Upper lobe of left lung (tissue), 6 donors: ENCODE results near the gene ANKFN1. TPM values are rescaled to one million over a fixed set of nuclear protein-coding genes. Genes with fewer than 3 reads are reported as not detected.
A peak's percentile ranks its signal among the peaks of the same experiment; 100 is the strongest.

Source experiments
- ATAC-seq, 2 donors: fragments of 200-7000 bp; cut with Tn5 transposase; one replicate each; pipeline ENCODE4 v1.9.1; 2022; ENCODE audit warnings: mild to moderate bottlenecking in 2 of 2, moderate library complexity in 2 of 2; ENCODE audit not compliant: low FRiP score in 2 of 2
- DNase-seq, 2 donors: peaks; one replicate each; pipeline ENCODE4 v3.0.0-alpha.2; 2019 to 2020
- H3K27ac ChIP-seq, 4 donors: fragments of 200-600 bp; sonication (generic); one replicate each; pipeline ENCODE4 v1.5.1; 2016 to 2019
- H3K27me3 ChIP-seq, 4 donors: fragments of 200-600 bp; sonication (generic); one replicate each; pipeline ENCODE4 v1.5.1; 2017 to 2019
- H3K36me3 ChIP-seq, 4 donors: fragments of 200-600 bp; sonication (generic); one replicate each; pipeline ENCODE4 v1.5.1; 2016 to 2019
- H3K4me1 ChIP-seq, 4 donors: fragments of 200-600 bp; sonication (generic); one replicate each; pipeline ENCODE4 v1.5.1; 2018 to 2019
- H3K4me3 ChIP-seq, 4 donors: fragments of 200-600 bp; sonication (generic); one replicate each; pipeline ENCODE4 v1.5.1; 2017 to 2019; ENCODE audit warnings: mild to moderate bottlenecking in 2 of 4, moderate library complexity in 1 of 4
- H3K9me3 ChIP-seq, 4 donors: fragments of 200-600 bp; sonication (generic); one replicate each; pipeline ENCODE4 v1.5.1; 2018 to 2019
- EP300 ChIP-seq, 4 donors: sonication (generic); formaldehyde crosslinking; IDR thresholded peaks; one replicate each; pipeline ENCODE4 v1.5.1; 2017; ENCODE audit warnings: antibody characterized with exemption in 4 of 4, control low read depth in 2 of 4
- POLR2A ChIP-seq, 4 donors: fragments of 450-650 bp; IDR thresholded peaks; one replicate each; pipeline ENCODE4 v1.5.1; 2016 to 2017; ENCODE audit warnings: antibody characterized with exemption in 4 of 4, mild to moderate bottlenecking in 2 of 4
- POLR2AphosphoS5 ChIP-seq, 2 donors: sonication (generic); formaldehyde crosslinking; IDR thresholded peaks; one replicate each; pipeline ENCODE4 v1.5.1; 2017; ENCODE audit warnings: antibody characterized with exemption in 2 of 2
- WGBS, 2 donors: methylation state at CpG; one replicate each; pipeline ENCODE4 v1.1.5; 2017 to 2018; 5-methylcytosine and 5-hydroxymethylcytosine counted together
- total RNA-seq, 6 donors: library from RNA; depleted of rRNA in 4 of 6; stranded (reverse); fragments of >200 nt in 4 of 6; gene quantifications; one replicate each; pipeline versions ENCODE4 v1.1.0 to v1.2.1, GENCODE V29; 2016 to 2021
- TF ChIP-seq, protein P1 (sequence below), 6 experiments: fragments of 450-650 bp in 4 of 6; fragments of 200-600 bp in 2 of 6; sonication (generic) in 2 of 6; IDR thresholded peaks; one replicate each; pipeline ENCODE4 v1.5.1; 2016 to 2019; ENCODE audit warnings: antibody characterized with exemption in 6 of 6
- donor health status: DM: no; HTN: no; CAD: no; lungs with moderate emphysema.
- donor health status: DM: no; HTN: yes; CAD: no; lungs with severe emphysema.

Gene ANKFN1
- total RNA-seq, 6 donors from 2014 or later, result 0.55 to 14.4 (median 2.6) TPM

DNA sequence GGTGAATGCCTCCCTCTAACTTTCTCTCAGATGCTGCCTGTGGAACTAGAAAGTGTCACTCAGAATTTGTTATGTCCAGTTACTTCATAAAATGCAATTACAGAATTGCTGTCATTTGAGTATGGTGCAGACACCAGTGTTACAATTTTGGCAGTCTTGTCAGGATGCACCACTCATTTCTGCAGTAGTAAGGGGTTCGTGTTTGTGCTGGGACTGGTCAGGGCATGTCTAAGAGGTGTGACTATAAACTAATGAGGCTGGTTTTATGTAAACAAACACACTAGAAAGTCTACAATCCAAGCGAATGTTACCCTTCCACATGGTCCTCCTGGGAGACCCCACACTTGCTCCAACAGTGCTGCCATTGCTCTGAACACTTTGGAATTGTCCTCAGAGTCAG is 206.2 kb downstream of the ANKFN1 start:
- Histone ChIP-seq H3K27me3 (no peaks in the 10 kb centered on the region), H3K9me3 (no peaks in the 10 kb centered on the region), H3K36me3 (no peaks in the 10 kb centered on the region), H3K4me3 (no peak overlapping the region), H3K4me1 (no peaks in the 10 kb centered on the region), H3K27ac (no peak overlapping the region)
- WGBS, 2 donors, result 51 to 62% methylated on average over 2 of the region's 2 CpGs
- DNase-seq (no peak), ATAC-seq (no peak)
- TF ChIP-seq EP300 (IDR thresholded peaks at IDR 0.05) (no peak), POLR2AphosphoS5 (IDR thresholded peaks at IDR 0.05) (no peak), POLR2A (IDR thresholded peaks at IDR 0.05) (no peak)
- TF ChIP-seq, protein P1, sequence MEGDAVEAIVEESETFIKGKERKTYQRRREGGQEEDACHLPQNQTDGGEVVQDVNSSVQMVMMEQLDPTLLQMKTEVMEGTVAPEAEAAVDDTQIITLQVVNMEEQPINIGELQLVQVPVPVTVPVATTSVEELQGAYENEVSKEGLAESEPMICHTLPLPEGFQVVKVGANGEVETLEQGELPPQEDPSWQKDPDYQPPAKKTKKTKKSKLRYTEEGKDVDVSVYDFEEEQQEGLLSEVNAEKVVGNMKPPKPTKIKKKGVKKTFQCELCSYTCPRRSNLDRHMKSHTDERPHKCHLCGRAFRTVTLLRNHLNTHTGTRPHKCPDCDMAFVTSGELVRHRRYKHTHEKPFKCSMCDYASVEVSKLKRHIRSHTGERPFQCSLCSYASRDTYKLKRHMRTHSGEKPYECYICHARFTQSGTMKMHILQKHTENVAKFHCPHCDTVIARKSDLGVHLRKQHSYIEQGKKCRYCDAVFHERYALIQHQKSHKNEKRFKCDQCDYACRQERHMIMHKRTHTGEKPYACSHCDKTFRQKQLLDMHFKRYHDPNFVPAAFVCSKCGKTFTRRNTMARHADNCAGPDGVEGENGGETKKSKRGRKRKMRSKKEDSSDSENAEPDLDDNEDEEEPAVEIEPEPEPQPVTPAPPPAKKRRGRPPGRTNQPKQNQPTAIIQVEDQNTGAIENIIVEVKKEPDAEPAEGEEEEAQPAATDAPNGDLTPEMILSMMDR (IDR thresholded peaks at IDR 0.05), result no peak

DNA sequence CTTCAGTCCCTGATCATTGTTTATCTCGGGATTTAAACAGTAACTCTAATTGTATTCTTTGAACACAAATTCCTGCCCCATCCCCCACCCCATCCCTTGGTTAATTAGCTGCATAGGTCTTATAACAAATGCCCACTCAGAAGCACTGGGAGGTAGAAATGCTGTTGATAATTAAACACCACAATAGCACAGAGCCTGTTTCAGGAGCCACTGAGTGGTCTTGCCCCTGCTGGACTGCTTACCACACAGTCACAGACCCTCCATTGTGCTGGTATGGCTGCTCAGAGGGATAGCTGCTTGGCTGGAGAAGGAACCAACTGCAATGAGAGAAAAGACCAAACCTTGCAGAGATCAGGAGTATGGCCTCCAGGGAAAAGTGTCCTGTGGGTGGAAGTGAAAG is 214.1 kb downstream of the ANKFN1 start:
- 79 to 81% methylated on average over 1 of the region's 1 CpG for WGBS, 2 donors
- DNase-seq, result no peak
- H3K4me1 ChIP-seq, result no peaks in the 10 kb centered on the region
- no peak overlapping the region for H3K4me3 ChIP-seq
- TF ChIP-seq, protein P1 (IDR thresholded peaks at IDR 0.05), result no peak
- no peak for TF ChIP-seq POLR2A (IDR thresholded peaks at IDR 0.05)
- no peak for TF ChIP-seq POLR2AphosphoS5 (IDR thresholded peaks at IDR 0.05)
- TF ChIP-seq EP300 (IDR thresholded peaks at IDR 0.05), result no peak
- no peaks in the 10 kb centered on the region for H3K9me3 ChIP-seq
- ATAC-seq, result no peak
- no peaks in the 10 kb centered on the region for H3K36me3 ChIP-seq
- no peak overlapping the region for H3K27ac ChIP-seq
- no peaks in the 10 kb centered on the region for H3K27me3 ChIP-seq

- ATAC-seq (peak in 1 of 2 donors; percentile 51), DNase-seq (peak in 1 of 2 donors; percentile 57)
- Histone ChIP-seq H3K4me3 (no peak overlapping the region), H3K27me3 (no peaks in the 10 kb centered on the region), H3K27ac (no peak overlapping the region), H3K9me3 (no peaks in the 10 kb centered on the region), H3K4me1 (peaks cover 0 to 7% (median 0%) of the 10 kb centered on the region in 4 donors), H3K36me3 (no peaks in the 10 kb centered on the region)
- TF ChIP-seq POLR2A (IDR thresholded peaks at IDR 0.05), result no peak
- TF ChIP-seq EP300 (IDR thresholded peaks at IDR 0.05), result no peak
- no peak for TF ChIP-seq POLR2AphosphoS5 (IDR thresholded peaks at IDR 0.05)
- TF ChIP-seq, protein P1 (IDR thresholded peaks at IDR 0.05), result no peak
- WGBS, 2 donors, result 30 to 39% methylated on average over 9 of the region's 9 CpGs
Measured at GRCh38 chr17:56373981-56374833, 220.9 kb downstream of the ANKFN1 start.

- Histone ChIP-seq H3K36me3 (no peaks in the 10 kb centered on the region), H3K27me3 (no peaks in the 10 kb centered on the region), H3K9me3 (peaks cover 0 to 3% (median 0%) of the 10 kb centered on the region in 4 donors), H3K27ac (no peak overlapping the region), H3K4me1 (no peaks in the 10 kb centered on the region), H3K4me3 (no peak overlapping the region)
- TF ChIP-seq, protein P1 (IDR thresholded peaks at IDR 0.05), result no peak
- TF ChIP-seq POLR2AphosphoS5 (IDR thresholded peaks at IDR 0.05) (no peak), POLR2A (IDR thresholded peaks at IDR 0.05) (no peak), EP300 (IDR thresholded peaks at IDR 0.05) (no peak)
- DNase-seq (no peak), ATAC-seq (no peak)
- 76 to 79% methylated on average over 1 of the region's 1 CpG for WGBS, 2 donors
Measured at GRCh38 chr17:56389356-56389755, 236.1 kb downstream of the ANKFN1 start.
